GM18519 (cell line): Measurements from ENCODE around the gene NOL12.
"Not testable (repeated sequence)": the region's sequence is repeated elsewhere in the genome, so short reads cannot be mapped to it uniquely, and the experiment has no call there.

Experiments
- ATAC-seq: cut with Tn5 transposase; IDR thresholded peaks from one replicate; pipeline ENCODE4 v1.9.1; 2021; ENCODE audit warnings: mild to moderate bottlenecking, moderate library complexity; ENCODE audit not compliant: unreplicated experiment, low FRiP score

NOL12 gene

GRCh38 chr22:37686002-37686982, at the start of gene NOL12:
Gene NOL12, plus strand, starts transcription at chr22:37686343. Its CDS starts 50 bp downstream, at chr22:37686393.
- ATAC-seq: no peak

GRCh38 chr22:37636949-37637273, 49.2 kb upstream of the NOL12 start:
- no peak for ATAC-seq

GRCh38 chr22:37638391-37639069, 47.6 kb upstream of the NOL12 start:
- ATAC-seq: no peak

GRCh38 chr22:37639070-37639760, 46.9 kb upstream of the NOL12 start, which contains the start of gene SH3BP1:
Gene SH3BP1, plus strand, starts transcription at chr22:37639669. Its CDS starts 119 bp downstream, at chr22:37639788.
- ATAC-seq: no peak

- ATAC-seq: no peak
These were observed 46.2 kb upstream of the NOL12 start for GRCh38 chr22:37639771-37640590.

- no peak for ATAC-seq
These were observed 45.3 kb upstream of the NOL12 start for GRCh38 chr22:37640591-37641560.

GRCh38 chr22:37641561-37641949, 44.6 kb upstream of the NOL12 start:
- ATAC-seq: no peak

- ATAC-seq: no peak
These were observed 42.8 kb upstream of the NOL12 start for GRCh38 chr22:37643225-37643847.

GRCh38 chr22:37647317-37647716, 38.8 kb upstream of the NOL12 start:
- no peak for ATAC-seq

GRCh38 chr22:37647928-37648327, 38.2 kb upstream of the NOL12 start:
- no peak for ATAC-seq

- ATAC-seq: no peak
These were observed 35.5 kb upstream of the NOL12 start for GRCh38 chr22:37650463-37651136.

GRCh38 chr22:37654563-37655251, 31.4 kb upstream of the NOL12 start:
- ATAC-seq: no peak

GRCh38 chr22:37655252-37655563, 30.9 kb upstream of the NOL12 start:
- no peak for ATAC-seq

- ATAC-seq: not testable (repeated sequence)
These were observed 29.6 kb upstream of the NOL12 start for GRCh38 chr22:37656583-37656982.

GRCh38 chr22:37657590-37658132, 28.5 kb upstream of the NOL12 start:
- ATAC-seq: no peak

GRCh38 chr22:37658133-37659065, 27.7 kb upstream of the NOL12 start, which contains the start of gene PDXP:
Gene PDXP, plus strand, starts transcription at chr22:37658723. Its CDS starts 60 bp downstream, at chr22:37658783.
- ATAC-seq: peak; percentile 47
